Activated CD4-positive, alpha-beta T cell treated with anti-CD3 and anti-CD28 coated beads, Interleukin-2, amount 50 U/mL, for 16 hours (primary cell): ENCODE measurements around the gene PRND.
"Not testable (repeated sequence)": the region's sequence is repeated elsewhere in the genome, so short reads cannot be mapped to it uniquely, and the experiment has no call there.

Experiments used
- DNase-seq: peaks from one replicate; pipeline ENCODE4 v3.0.0-alpha.2; 2020

The PRND gene

GRCh38 chr20:4709261-4710105 lies 12.2 kb upstream of the PRND start:
- DNase-seq: no peak

- DNase-seq: no peak
These were observed 11.6 kb upstream of the PRND start for GRCh38 chr20:4710106-4710475.

GRCh38 chr20:4711511-4711910 lies 10.2 kb upstream of the PRND start:
- DNase-seq: no peak

GRCh38 chr20:4713401-4713800 lies 8.3 kb upstream of the PRND start:
- no peak for DNase-seq

- DNase-seq: no peak
These were observed 6.9 kb upstream of the PRND start for GRCh38 chr20:4714818-4715217.

DNA sequence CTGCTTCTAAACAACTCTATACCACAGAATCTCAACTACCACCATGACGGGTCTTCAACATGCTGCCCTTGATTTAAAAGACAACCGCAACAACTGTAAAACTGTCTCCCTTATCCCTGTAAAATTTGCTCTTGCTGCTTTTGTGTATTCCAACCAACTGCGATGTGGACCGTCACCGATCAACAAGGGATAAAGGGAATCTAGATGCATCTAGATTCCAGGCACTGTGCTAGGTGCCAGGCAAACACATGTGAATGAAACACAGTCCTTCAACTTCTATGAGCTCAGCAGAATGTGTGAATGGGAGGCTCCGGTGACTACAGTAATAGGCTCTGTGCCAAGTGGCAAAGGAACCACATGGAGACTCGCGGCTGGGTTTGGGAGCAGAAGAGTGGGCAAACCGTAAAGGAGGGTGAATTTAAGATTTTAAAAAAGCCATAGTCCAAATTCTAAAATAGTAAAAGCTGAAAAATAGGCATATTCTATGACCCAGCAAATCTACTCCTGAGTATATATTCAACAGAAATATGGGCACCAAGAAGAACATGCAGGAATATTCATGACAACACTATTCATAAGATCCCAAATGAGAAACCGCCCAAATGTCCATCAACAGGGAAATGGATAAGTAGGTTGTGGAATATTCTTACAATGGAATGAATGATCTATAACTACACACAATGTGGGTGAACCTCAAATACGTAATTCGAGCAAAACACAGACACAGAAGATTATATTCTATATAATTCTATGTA lies 3.7 kb upstream of the PRND start:
- DNase-seq: no peak

DNA sequence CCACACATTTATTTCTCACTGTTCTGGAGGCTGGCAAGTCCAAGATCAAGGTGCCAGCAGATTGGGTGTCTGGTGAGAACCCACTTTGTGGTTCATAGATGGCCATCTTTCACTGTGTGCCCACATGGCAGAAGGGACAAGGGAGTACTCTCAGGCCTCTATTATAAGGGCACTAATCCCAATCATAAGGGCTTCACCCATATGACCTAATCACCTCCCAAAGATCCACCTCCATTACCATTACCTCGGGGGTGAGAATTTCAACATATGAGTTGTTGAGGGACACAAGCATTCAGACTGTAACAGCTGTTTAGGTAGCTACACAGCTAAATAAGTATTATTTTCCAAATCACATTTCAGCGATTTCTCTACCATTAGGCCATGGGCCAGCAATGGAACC lies 2.5 kb upstream of the PRND start:
- DNase-seq: no peak

- DNase-seq: peak; percentile 79
These were observed 1.4 kb upstream of the PRND start for GRCh38 chr20:4720041-4720976.

GRCh38 chr20:4720977-4721349 lies 746 bp upstream of the PRND start:
- no peak for DNase-seq

DNA sequence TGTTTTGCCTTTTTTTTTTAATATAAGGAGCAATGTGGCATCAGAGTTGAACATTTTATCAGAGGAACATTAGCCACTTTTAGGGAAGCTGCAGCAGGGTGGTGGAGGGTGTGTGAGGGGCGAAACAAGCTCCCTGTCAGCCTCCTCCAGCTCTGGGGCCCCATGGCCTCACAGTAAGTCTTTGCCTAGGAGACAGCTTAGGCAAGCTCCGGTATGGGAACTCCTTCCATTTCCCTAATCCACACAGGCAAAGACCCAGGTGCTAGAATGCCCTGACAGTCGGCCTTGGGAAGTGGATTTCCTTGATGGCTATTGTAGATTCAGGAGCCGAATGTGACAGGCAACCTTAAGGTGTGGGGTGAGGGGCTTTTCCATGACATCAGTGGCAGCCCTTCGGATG lies 862 bp downstream of the PRND start:
- DNase-seq: no peak

DNA sequence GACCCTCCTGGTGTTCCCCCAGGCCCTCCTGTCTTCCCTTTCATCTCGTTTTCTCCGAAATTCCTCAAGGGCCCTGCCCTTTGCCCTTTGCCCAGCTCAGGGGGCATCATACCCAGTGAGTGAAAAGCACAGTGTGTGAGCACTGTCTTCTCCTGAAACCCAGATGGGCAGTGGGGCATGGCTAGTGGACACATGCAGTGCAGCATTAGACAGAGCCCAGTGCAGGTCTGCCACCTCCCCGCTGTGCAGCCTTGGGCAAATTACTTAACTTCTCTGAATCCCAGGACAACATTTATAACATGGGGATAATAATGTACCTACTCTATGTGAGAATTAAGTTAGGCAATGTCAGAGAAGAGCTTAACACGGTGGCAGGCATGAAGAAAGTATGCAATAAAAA lies 1.3 kb downstream of the PRND start:
- DNase-seq: no peak

GRCh38 chr20:4723553-4723952 lies 1.8 kb downstream of the PRND start:
- not testable (repeated sequence) for DNase-seq

GRCh38 chr20:4724459-4725262 lies 3.0 kb downstream of the PRND start:
- no peak for DNase-seq

- DNase-seq: no peak
These were observed 3.5 kb downstream of the PRND start for GRCh38 chr20:4725263-4725550.

DNA sequence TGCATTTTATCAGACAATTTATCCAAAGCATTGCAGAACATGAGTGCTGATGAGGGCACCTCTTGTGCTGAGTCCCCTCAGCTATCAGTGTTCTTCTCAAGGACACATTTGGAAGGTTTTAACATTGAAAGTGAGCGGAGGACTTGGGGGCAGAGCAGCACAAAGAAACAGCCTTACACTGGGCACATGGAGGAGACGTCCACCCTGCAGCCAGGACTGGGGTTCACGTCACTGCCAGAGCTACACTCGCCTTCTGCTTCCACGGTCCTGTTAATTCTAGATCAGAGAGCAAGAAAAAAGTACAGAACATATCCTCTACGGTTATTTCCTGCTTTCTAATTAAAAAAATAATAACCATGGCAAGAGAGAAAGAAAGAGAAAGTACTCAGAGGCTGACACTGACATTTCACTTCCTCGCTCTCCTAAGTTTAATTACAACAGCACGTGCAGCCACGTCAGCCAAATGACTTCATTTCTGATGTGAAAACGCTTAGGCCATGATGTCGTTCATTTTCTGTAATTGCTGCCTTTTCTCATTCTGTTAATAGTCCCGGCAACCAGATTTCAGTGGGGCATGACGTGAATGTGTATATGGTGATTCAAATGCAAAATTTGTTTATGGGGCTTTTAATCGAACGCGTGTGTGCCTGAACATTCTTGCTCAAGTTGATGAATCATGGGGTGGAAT lies 5.1 kb downstream of the PRND start:
- peak; percentile 34 for DNase-seq

GRCh38 chr20:4728120-4728760 lies 6.5 kb downstream of the PRND start:
- no peak for DNase-seq

- DNase-seq: no peak
These were observed 7.6 kb downstream of the PRND start for GRCh38 chr20:4729265-4729664.

DNA sequence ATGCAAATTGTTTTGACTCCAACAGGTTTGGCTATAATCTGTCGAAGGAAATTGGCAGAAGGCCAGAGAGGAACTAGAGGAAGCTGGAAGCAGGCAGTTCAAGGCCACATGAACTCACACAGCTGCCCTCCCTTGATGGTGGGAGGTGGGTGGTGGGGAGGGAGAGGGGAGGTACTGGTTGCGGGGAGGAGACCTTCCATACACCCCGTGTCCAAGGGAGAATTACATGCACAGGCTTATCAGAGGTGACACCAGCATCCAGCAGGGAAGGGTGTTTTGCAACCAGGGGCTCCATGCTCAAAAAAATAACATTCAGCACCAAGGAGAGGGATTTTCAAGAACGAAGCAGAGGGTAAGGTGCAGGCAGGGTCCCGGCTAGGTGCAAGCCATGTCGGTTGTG lies 9.1 kb downstream of the PRND start:
- DNase-seq: no peak

- no peak for DNase-seq
These were observed 15.2 kb downstream of the PRND start for GRCh38 chr20:4736875-4737274.

- DNase-seq: no peak
These were observed 16.3 kb downstream of the PRND start for GRCh38 chr20:4737857-4738627.
